B cell (primary cell): ENCODE data around the gene ATP13A1. TPM values are rescaled to one million over a fixed set of nuclear protein-coding genes. Genes with fewer than 3 reads are reported as not detected.

ENCODE experiments used
- ATAC-seq: fragments of 200-7000 bp; cut with Tn5 transposase; one replicate; pipeline ENCODE4 v1.10.0; 2021; ENCODE audit warnings: low read depth, mild to moderate bottlenecking, moderate number of reproducible peaks, moderate library complexity
- CTCF ChIA-PET: fragments of 350-600 bp; sonication (Branson Sonifier 250); formaldehyde crosslinking; loops from one replicate; lab custom pipeline; 2021; ENCODE audit warnings: antibody characterized with exemption, inconsistent platforms; lab: Charles Lee
- POLR2A ChIA-PET: fragments of 350-600 bp; sonication (Branson Sonifier 250); formaldehyde crosslinking; loops from one replicate; lab custom pipeline; 2021; ENCODE audit warnings: antibody characterized with exemption; lab: Charles Lee
- DNase-seq: peaks from one replicate; pipeline ENCODE4 v3.0.0; 2013
- H2AFZ ChIP-seq: 2 replicates; pipeline ENCODE4 v1.6.1; 2012; ENCODE audit warnings: mild to moderate bottlenecking, low read depth, low read length; ENCODE audit not compliant: insufficient read depth, poor library complexity, severe bottlenecking
- H3K27ac ChIP-seq, 2 donors: 1 replicate in 1 of 2; 2 replicates in 1 of 2; pipeline ENCODE4 v1.5.1; 2012 to 2013; ENCODE audit warnings: low read length in 2 of 2, mild to moderate bottlenecking in 2 of 2, moderate library complexity in 1 of 2
- H3K27me3 ChIP-seq, 4 experiments: fragments of 200-600 bp in 1 of 4; sonication (generic) in 1 of 4; replicated peaks in 1 of 4; 1 replicate in 2 of 4; 2 replicates in 2 of 4; pipeline versions ENCODE4 v1.6.1 to v1.7.0; 2013 to 2016; ENCODE audit warnings: low read length in 3 of 4, mild to moderate bottlenecking in 2 of 4, mixed read lengths in 1 of 4, moderate library complexity in 1 of 4; ENCODE audit not compliant: insufficient read depth in 4 of 4, control insufficient read depth in 3 of 4; ENCODE audit errors: control extremely low read depth in 1 of 4
- H3K36me3 ChIP-seq, 2 experiments: replicated peaks in 1 of 2; 1 replicate in 1 of 2; 2 replicates in 1 of 2; pipeline versions ENCODE4 v1.6.1 to v1.7.1; 2013; ENCODE audit warnings: low read length in 1 of 2; ENCODE audit not compliant: insufficient read depth in 2 of 2, control insufficient read depth in 1 of 2; ENCODE audit errors: control extremely low read depth in 1 of 2, extremely low read depth in 1 of 2
- H3K4me1 ChIP-seq, 2 donors: fragments of 200-600 bp in 1 of 2; sonication (generic) in 1 of 2; 1 replicate in 1 of 2; 2 replicates in 1 of 2; pipeline versions ENCODE4 v1.5.1 to v1.6.1; 2013 to 2017; ENCODE audit warnings: low read length in 2 of 2; ENCODE audit not compliant: control insufficient read depth in 2 of 2, insufficient read depth in 2 of 2
- H3K4me2 ChIP-seq: replicated peaks from 2 replicates; pipeline ENCODE3; 2012; ENCODE audit warnings: mild to moderate bottlenecking, low read depth, low read length; ENCODE audit not compliant: poor library complexity, severe bottlenecking
- H3K4me3 ChIP-seq, 5 experiments: fragments of 200-600 bp in 1 of 5; sonication (generic) in 1 of 5; 1 replicate in 3 of 5; 2 replicates in 2 of 5; pipeline versions ENCODE4 v1.5.1 to v1.7.0; 2011 to 2016; ENCODE audit warnings: low read length in 4 of 5, mild to moderate bottlenecking in 4 of 5, low read depth in 2 of 5, control low read depth in 1 of 5, moderate library complexity in 1 of 5; ENCODE audit not compliant: insufficient read depth in 1 of 5; ENCODE audit errors: control extremely low read depth in 1 of 5, extremely low read depth in 1 of 5
- H3K79me2 ChIP-seq: fragments of 200-600 bp; sonication (generic); one replicate; pipeline ENCODE4 v1.6.0; 2016; ENCODE audit warnings: low read length; ENCODE audit not compliant: control insufficient read depth, insufficient read depth
- H3K9ac ChIP-seq: fragments of 200-600 bp; sonication (generic); 2 replicates; pipeline ENCODE4 v1.6.1; 2017; ENCODE audit warnings: mild to moderate bottlenecking, low read length, moderate library complexity
- H3K9me3 ChIP-seq, 3 donors: one replicate each; pipeline versions ENCODE4 v1.6.1 to v1.7.1; 2013; ENCODE audit warnings: low read length in 2 of 3; ENCODE audit not compliant: control insufficient read depth in 2 of 3, insufficient read depth in 1 of 3; ENCODE audit errors: control extremely low read depth in 1 of 3
- H4K20me1 ChIP-seq: 2 replicates; pipeline ENCODE4 v1.6.0; 2012; ENCODE audit warnings: mild to moderate bottlenecking, low read length; ENCODE audit not compliant: insufficient read depth, control insufficient read depth, poor library complexity, severe bottlenecking
- H3K27ac Mint-ChIP-seq: one replicate; pipeline ENCODE4 v1.8.0; 2021; ENCODE audit warnings: mixed read lengths
- H3K27me3 Mint-ChIP-seq: one replicate; pipeline ENCODE4 v1.8.0; 2021; ENCODE audit warnings: mixed read lengths
- H3K4me1 Mint-ChIP-seq: one replicate; pipeline ENCODE4 v1.8.0; 2021; ENCODE audit warnings: mixed read lengths
- H3K4me3 Mint-ChIP-seq: one replicate; pipeline ENCODE4 v1.8.0; 2021; ENCODE audit warnings: mixed read lengths
- H3K9me3 Mint-ChIP-seq: one replicate; pipeline ENCODE4 v1.8.0; 2022; ENCODE audit warnings: mixed read lengths; ENCODE audit not compliant: insufficient read depth
- CTCF ChIP-seq: fragments of 200-600 bp; IDR thresholded peaks from one replicate; pipeline ENCODE4 v1.8.0; 2022; ENCODE audit warnings: antibody characterized with exemption, mild to moderate bottlenecking
- EZH2 ChIP-seq: IDR thresholded peaks from 2 replicates; pipeline ENCODE4 v1.6.1; 2012; ENCODE audit warnings: borderline replicate concordance, low read depth, mild to moderate bottlenecking, moderate library complexity, low read length; ENCODE audit not compliant: insufficient read depth, poor library complexity, severe bottlenecking
- WGBS: methylation state at CpG from one replicate; pipeline ENCODE4 v1.1.5; 2013; ENCODE audit warnings: missing lambda C conversion rate; ENCODE audit not compliant: insufficient coverage; 5-methylcytosine and 5-hydroxymethylcytosine counted together
- intact Hi-C: fragments of 100-400 bp; cut with micrococcal nuclease; formaldehyde crosslinking; loops from one replicate; pipeline ENCODE4 v1.10.0; 2022
- polyA minus RNA-seq: library from RNA; depleted of rRNA, polyadenylated mRNA; stranded (reverse); fragments of >200 nt; gene quantifications from 2 replicates; pipeline ENCODE4 v1.2.3, GENCODE V29; 2012
- polyA plus RNA-seq: library from polyadenylated mRNA; depleted of rRNA; stranded (reverse); fragments of >200 nt; gene quantifications from 2 replicates; pipeline ENCODE4 v1.2.3, GENCODE V29; 2012
- total RNA-seq, 2 donors: library from RNA; stranded (reverse); fragments of 120-200 nt in 1 of 2; gene quantifications; 1 replicate in 1 of 2; 2 replicates in 1 of 2; pipeline versions ENCODE4 v1.2.3 to v1.2.4, GENCODE V29; 2013 to 2022

ATP13A1 gene
- total RNA-seq (153 and 156 TPM in 2 replicates), polyA plus RNA-seq (216 and 277 TPM in 2 replicates), polyA minus RNA-seq (111 and 125 TPM in 2 replicates)
- total RNA-seq (2013) = 47.0 TPM

GRCh38 chr19:19663256-19664120 lies at the start of gene ATP13A1:
Gene ATP13A1 (minus strand): TSS chr19:19663676. CDS start chr19:19663666, 10 bp downstream.
- Histone ChIP-seq H3K4me2 (peak within 1 kb of the TSS; percentile 86), H2AFZ (peak within 1 kb of the TSS; percentile 73), H3K9me3 (peaks cover 0 to 10% (median 0%) of the 10 kb centered on the region in 3 donors), H3K79me2 (peaks cover 44% of the 10 kb centered on the region), H3K27me3 (no peaks in the 10 kb centered on the region), H4K20me1 (no peaks in the 10 kb centered on the region), H3K4me3 (peak within 1 kb of the TSS; percentile 75 to 88 (median 77)), H3K27ac (peak within 1 kb of the TSS; percentile 77 to 97), H3K36me3 (peaks cover 0 to 19% of the 10 kb centered on the region in 2 experiments), H3K4me1 (peaks cover 39 to 60% of the 10 kb centered on the region in 2 donors), H3K9ac (peak within 1 kb of the TSS; percentile 74)
- POLR2A ChIA-PET = interaction anchor here (0.5 to 2.9 kb wide), 16 partner anchors 14 to 503 kb away, joined by 3 to 22 read pairs (median 4); partner anchors contain the start of genes GMIP, LPAR2, ZNF14 and ZNF253
- TF ChIP-seq CTCF (peak; percentile 22), EZH2 (no peak)
- ATAC-seq = peak; percentile 79
- Mint-ChIP-seq H3K27me3 (no peaks in the 10 kb centered on the region), H3K27ac (peak within 1 kb of the TSS; percentile 98), H3K4me1 (peaks cover 40% of the 10 kb centered on the region), H3K4me3 (peak within 1 kb of the TSS; percentile 93), H3K9me3 (no peaks in the 10 kb centered on the region)
- intact Hi-C loops = loop anchor here (1.0 to 2.0 kb wide), 7 partner anchors 20 to 258 kb away; partner anchors contain the start of genes GATAD2A, GMIP, NDUFA13 and PBX4
- DNase-seq = peak; percentile 99
- CTCF ChIA-PET = interaction anchor here (0.7 to 3.2 kb wide), 8 partner anchors 10 to 296 kb away, joined by 3 to 12 read pairs (median 4); partner anchors contain the start of gene GMIP
- WGBS = under 1% methylated on average over 80 of the region's 85 CpGs
